K562 (cell line): Measurements from ENCODE around the gene NPB. TPM values are rescaled to one million over a fixed set of nuclear protein-coding genes. Genes with fewer than 3 reads are reported as not detected.
A peak's percentile ranks its signal among the peaks of the same experiment; 100 is the strongest.

Experiments
- ATF3 ChIP-seq, 2 experiments: fragments of 450-650 bp in 1 of 2; sonication (generic) in 1 of 2; formaldehyde crosslinking in 1 of 2; IDR thresholded peaks in 1 of 2; conservative IDR thresholded peaks in 1 of 2; 2 replicates each; pipeline versions ENCODE4 v1.6.1 to v1.8.1; 2016 to 2023; ENCODE audit warnings: mild to moderate bottlenecking in 2 of 2, moderate library complexity in 2 of 2, inconsistent platforms in 1 of 2, missing genetic modification reagents in 1 of 2
- ATF7 ChIP-seq: fragments of 450-650 bp; IDR thresholded peaks from 2 replicates; pipeline ENCODE4 v1.7.1; 2014; ENCODE audit warnings: mild to moderate bottlenecking, moderate library complexity
- BCLAF1 ChIP-seq, 2 experiments: fragments of 450-650 bp in 1 of 2; IDR thresholded peaks; 2 replicates each; pipeline ENCODE4 v1.6.1; 2011 to 2017; ENCODE audit warnings: low read depth in 2 of 2, antibody characterized with exemption in 1 of 2, borderline replicate concordance in 1 of 2, low read length in 1 of 2, mild to moderate bottlenecking in 1 of 2, mixed read lengths in 1 of 2; ENCODE audit not compliant: control insufficient read depth in 1 of 2
- DIDO1 ChIP-seq: fragments of 450-650 bp; IDR thresholded peaks from 2 replicates; pipeline ENCODE4 v1.6.1; 2016; ENCODE audit warnings: low read depth, missing biosample characterization, missing genetic modification characterization
- FOXM1 ChIP-seq, 2 experiments: fragments of 450-650 bp in 1 of 2; sonication (generic) in 1 of 2; formaldehyde crosslinking in 1 of 2; IDR thresholded peaks; 2 replicates each; pipeline versions ENCODE4 v1.6.1 to v1.9.0; 2017 to 2022; ENCODE audit warnings: low read depth in 2 of 2, mild to moderate bottlenecking in 2 of 2, missing genetic modification reagents in 1 of 2, moderate library complexity in 1 of 2
- GTF2F1 ChIP-seq: IDR thresholded peaks from 2 replicates; pipeline ENCODE4 v1.6.1; 2011; ENCODE audit warnings: low read depth, low read length, improper control_type of control experiment
- HOMEZ ChIP-seq: fragments of 250-450 bp; sonication (Bioruptor Pico); IDR thresholded peaks from 2 replicates; pipeline ENCODE4 v1.4.0; 2020; ENCODE audit warnings: mild to moderate bottlenecking, moderate library complexity
- MBD2 ChIP-seq: sonication (generic); IDR thresholded peaks from 2 replicates; pipeline ENCODE4 v1.6.1; 2016; ENCODE audit warnings: low read depth, borderline replicate concordance
- NCOA1 ChIP-seq: fragments of 450-650 bp; IDR thresholded peaks from 2 replicates; pipeline ENCODE4 v1.6.1; 2016; ENCODE audit warnings: low read depth
- NFATC3 ChIP-seq: fragments of 450-650 bp; IDR thresholded peaks from 2 replicates; pipeline ENCODE4 v1.6.1; 2017; ENCODE audit warnings: mild to moderate bottlenecking
- NFXL1 ChIP-seq: fragments of 450-650 bp; formaldehyde crosslinking; IDR thresholded peaks from 2 replicates; pipeline ENCODE4 v1.4.0; 2021; ENCODE audit warnings: mild to moderate bottlenecking
- PHF8 ChIP-seq: fragments of 200-600 bp; sonication (generic); IDR thresholded peaks from 2 replicates; pipeline ENCODE4 v1.6.1; 2012; ENCODE audit warnings: mixed run types, mild to moderate bottlenecking, inconsistent platforms, low read length, moderate library complexity, borderline replicate concordance
- POLR2AphosphoS5 ChIP-seq: IDR thresholded peaks from 2 replicates; pipeline ENCODE4 v1.6.1; 2011; ENCODE audit warnings: mild to moderate bottlenecking, low read depth, low read length, moderate library complexity; ENCODE audit not compliant: control insufficient read depth, insufficient read depth
- RBM14 ChIP-seq: fragments of 200-400 bp; formaldehyde crosslinking; IDR thresholded peaks from 2 replicates; pipeline ENCODE4 v1.6.1; 2018; ENCODE audit warnings: low read depth, mild to moderate bottlenecking, low read length, moderate library complexity, borderline replicate concordance; ENCODE audit not compliant: insufficient read depth
- SAFB ChIP-seq: fragments of 200-400 bp; formaldehyde crosslinking; IDR thresholded peaks from 2 replicates; pipeline ENCODE4 v1.6.1; 2017; ENCODE audit warnings: low read depth, low read length, borderline replicate concordance
- SUPT5H ChIP-seq: fragments of 450-650 bp; IDR thresholded peaks from 2 replicates; pipeline ENCODE4 v1.6.1; 2016
- ZNF175 ChIP-seq: fragments of 200-800 bp; sonication (Bioruptor generic); IDR thresholded peaks from 2 replicates; pipeline ENCODE4 v1.6.1; 2016; ENCODE audit warnings: low read depth, mild to moderate bottlenecking, missing genetic modification characterization, missing compliant biosample characterization
- ZNF212 ChIP-seq: fragments of 450-650 bp; formaldehyde crosslinking; IDR thresholded peaks from 2 replicates; pipeline ENCODE4 v1.4.0; 2020; ENCODE audit warnings: mild to moderate bottlenecking
- ZNF551 ChIP-seq: fragments of 250-450 bp; sonication (Bioruptor Pico); IDR thresholded peaks from 2 replicates; pipeline ENCODE4 v1.5.0; 2021; ENCODE audit warnings: mild to moderate bottlenecking, moderate library complexity
- ZNF586 ChIP-seq: fragments of 450-650 bp; formaldehyde crosslinking; conservative IDR thresholded peaks from 2 replicates; pipeline ENCODE4 v1.4.0; 2020; ENCODE audit warnings: mild to moderate bottlenecking, moderate library complexity
- ZNF76 ChIP-seq: fragments of 250-450 bp; sonication (Bioruptor Pico); IDR thresholded peaks from 2 replicates; pipeline ENCODE4 v1.4.0; 2020; ENCODE audit warnings: mild to moderate bottlenecking, moderate library complexity, borderline replicate concordance
- polyA plus RNA-seq, 8 experiments: library from polyadenylated mRNA; depleted of rRNA in 4 of 8; stranded (reverse) in 5 of 8; unstranded in 3 of 8; fragments of >200 nt; fragmentation: Nextera tagmentation in 2 of 8; fragmentation: Illumina TruSeq in 1 of 8; extraction: Ambion mirVana in 2 of 8; extraction: Trizol in 1 of 8; gene quantifications; 2 replicates each; pipeline versions ENCODE4 v1.2.1 to v1.2.3, GENCODE V29; 2011 to 2014; ENCODE audit warnings: inconsistent platforms in 1 of 8, missing spikeins in 1 of 8
- total RNA-seq, 7 experiments: library from RNA; depleted of rRNA in 6 of 7; stranded (reverse); fragments of >200 nt in 6 of 7; fragmentation: Illumina TruSeq in 2 of 7; extraction: Trizol in 2 of 7; gene quantifications; 2 replicates each; pipeline versions ENCODE4 v1.2.1 to v1.2.3, GENCODE V29; 2011 to 2021; ENCODE audit warnings: low replicate concordance in 1 of 7

NPB gene
- total and polyA plus RNA-seq, 9 of the 15 experiments (the other 6 are each of a cell fraction or from before 2014, with no cell fraction given), result 0.03 to 0.61 (median 0.14) TPM; not detected in 2

GRCh38 chr17:81860756-81861568 is 41.1 kb upstream of the NPB start (continued):
- TF ChIP-seq NFXL1 (no peak; the same call in 1 of the 2 replicates), HOMEZ (peak; percentile 93; the same call in 1 of the 2 replicates), DIDO1 (tag) (no peak), SUPT5H (peak; percentile 95), POLR2AphosphoS5 (peak; percentile 64), ZNF212 (CRISPR knock-in tag) (no peak; the same call in 1 of the 2 replicates), GTF2F1 (no peak; the same call in 1 of the 2 replicates), FOXM1 (IDR thresholded peaks at IDR 0.05; ENCODE audit: low read depth) (peak; percentile 41; the same call in 1 of the 2 replicates), FOXM1 (CRISPR knock-in tag; IDR thresholded peaks at IDR 0.05; ENCODE audit: low read depth) (no peak), BCLAF1 (IDR thresholded peaks at IDR 0.05; ENCODE audit: borderline replicate concordance in 1 of 2, control insufficient read depth in 1 of 2, low read depth in 2 of 2, low read length in 1 of 2) (no peak), ZNF76 (CRISPR knock-in tag) (peak; percentile 94), NFATC3 (no peak), RBM14 (no peak), MBD2 (peak; percentile 100), ZNF175 (CRISPR knock-in tag) (peak; percentile 100), PHF8 (peak; percentile 80; the same call in 1 of the 2 replicates), ZNF586 (peak; percentile 85; the same call in 1 of the 2 replicates), NCOA1 (no peak), ZNF551 (CRISPR knock-in tag) (no peak), SAFB (peak; percentile 81), ATF7 (peak; percentile 98), ATF3 (IDR thresholded peaks at IDR 0.05) (peak; percentile 100), ATF3 (CRISPR knock-in tag; conservative IDR thresholded peaks at IDR 0.05) (peak; percentile 92)
